ENCODE results near the gene PLD1.

DNA sequence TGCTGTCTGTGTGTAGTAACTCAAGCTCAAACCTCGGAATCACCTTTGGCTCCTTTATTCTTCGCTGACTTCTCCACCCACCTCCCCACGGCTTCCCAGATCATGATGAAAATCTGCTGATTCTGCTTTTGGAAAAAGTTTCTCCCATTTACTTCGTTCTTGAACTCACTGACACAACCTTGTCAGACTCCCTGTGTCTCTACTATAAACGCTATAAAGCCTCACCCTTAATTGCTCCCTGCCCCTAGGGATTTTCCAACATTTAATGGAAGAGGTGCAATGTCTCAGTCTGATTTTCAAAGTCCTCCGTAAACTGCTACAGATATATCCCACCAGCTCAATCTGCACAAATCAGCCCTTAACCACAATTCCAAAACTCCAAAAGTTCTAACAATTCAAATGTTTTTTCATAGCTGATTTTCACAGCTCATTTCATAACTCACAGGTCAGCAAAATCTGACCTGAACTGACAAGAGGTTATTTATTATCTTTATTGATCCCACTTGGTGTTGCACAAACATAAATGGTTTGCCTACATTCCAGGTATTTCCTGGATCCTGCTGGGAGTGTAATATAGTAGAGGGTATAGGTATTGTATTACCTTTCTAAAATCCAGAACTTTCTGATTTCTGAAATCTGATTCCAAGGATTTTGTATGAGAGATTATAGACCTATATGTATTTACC lies 129.4 kb downstream of the PLD1 start:
- TF ChIP-seq, protein P1, sequence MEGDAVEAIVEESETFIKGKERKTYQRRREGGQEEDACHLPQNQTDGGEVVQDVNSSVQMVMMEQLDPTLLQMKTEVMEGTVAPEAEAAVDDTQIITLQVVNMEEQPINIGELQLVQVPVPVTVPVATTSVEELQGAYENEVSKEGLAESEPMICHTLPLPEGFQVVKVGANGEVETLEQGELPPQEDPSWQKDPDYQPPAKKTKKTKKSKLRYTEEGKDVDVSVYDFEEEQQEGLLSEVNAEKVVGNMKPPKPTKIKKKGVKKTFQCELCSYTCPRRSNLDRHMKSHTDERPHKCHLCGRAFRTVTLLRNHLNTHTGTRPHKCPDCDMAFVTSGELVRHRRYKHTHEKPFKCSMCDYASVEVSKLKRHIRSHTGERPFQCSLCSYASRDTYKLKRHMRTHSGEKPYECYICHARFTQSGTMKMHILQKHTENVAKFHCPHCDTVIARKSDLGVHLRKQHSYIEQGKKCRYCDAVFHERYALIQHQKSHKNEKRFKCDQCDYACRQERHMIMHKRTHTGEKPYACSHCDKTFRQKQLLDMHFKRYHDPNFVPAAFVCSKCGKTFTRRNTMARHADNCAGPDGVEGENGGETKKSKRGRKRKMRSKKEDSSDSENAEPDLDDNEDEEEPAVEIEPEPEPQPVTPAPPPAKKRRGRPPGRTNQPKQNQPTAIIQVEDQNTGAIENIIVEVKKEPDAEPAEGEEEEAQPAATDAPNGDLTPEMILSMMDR (IDR thresholded peaks at IDR 0.05), result no peak
- TF ChIP-seq POLR2AphosphoS5 (IDR thresholded peaks at IDR 0.05), result no peak
